HL-60 (cell line): ENCODE measurements around the gene UBE2QL1.

Experiments
- CTCF ChIP-seq: IDR thresholded peaks from one replicate; pipeline ENCODE4 v1.5.1; 2011; ENCODE audit warnings: low read length, control low read depth, inconsistent platforms; ENCODE audit not compliant: insufficient read depth
- GABPA ChIP-seq: IDR thresholded peaks from 2 replicates; pipeline ENCODE4 v1.6.1; 2012; ENCODE audit warnings: low read depth
- POLR2AphosphoS5 ChIP-seq: IDR thresholded peaks from 2 replicates; pipeline ENCODE4 v1.6.1; 2012; ENCODE audit warnings: low read depth
- SPI1 ChIP-seq: IDR thresholded peaks from 2 replicates; pipeline ENCODE4 v1.6.1; 2012; ENCODE audit warnings: low read depth, mild to moderate bottlenecking, borderline replicate concordance

- TF ChIP-seq CTCF (no peak), POLR2AphosphoS5 (no peak), GABPA (no peak), SPI1 (no peak)
These were observed 42.0 kb downstream of the UBE2QL1 start for GRCh38 chr5:6490693-6491092.
